ENCODE measurements around the gene SLC15A4. TPM values are rescaled to one million over a fixed set of nuclear protein-coding genes. Genes with fewer than 3 reads are reported as not detected.

The SLC15A4 gene
- total RNA-seq, 1 donor: 52.5 TPM

- Histone ChIP-seq H3K4me2 (ENCODE audit: insufficient read depth, low read length) (no peak overlapping the region), H3K27ac (ENCODE audit: low read depth, low read length) (no peak overlapping the region), H3K4me1 (ENCODE audit: insufficient read depth, low read length) (no peaks in the 10 kb centered on the region), H2AFZ (ENCODE audit: low read length) (no peak overlapping the region), H4K20me1 (ENCODE audit: insufficient read depth, low read length) (no peaks in the 10 kb centered on the region), H3K4me3 (ENCODE audit: insufficient read depth, low read length) (no peak overlapping the region), H3K27me3 (ENCODE audit: insufficient read depth, low read length) (no peaks in the 10 kb centered on the region), H3K9me3 (ENCODE audit: low read depth, low read length) (no peaks in the 10 kb centered on the region), H3K79me2 (ENCODE audit: insufficient read depth, low read length) (no peaks in the 10 kb centered on the region), H3K36me3 (ENCODE audit: insufficient read depth, low read length) (no peaks in the 10 kb centered on the region)
- no peak for DNase-seq (ENCODE audit: insufficient read length, low spot score, missing footprints)
- TF ChIP-seq CTCF (IDR thresholded peaks at IDR 0.05; ENCODE audit: extremely low read depth, low read depth, low read length): no peak
These were observed 56.2 kb downstream of the SLC15A4 start for GRCh38 chr12:128767518-128767917.

GRCh38 chr12:128766738-128767501 is 56.8 kb downstream of the SLC15A4 start:
- Histone ChIP-seq H3K36me3 (ENCODE audit: insufficient read depth, low read length) (no peaks in the 10 kb centered on the region), H3K4me3 (ENCODE audit: insufficient read depth, low read length) (no peak overlapping the region), H3K79me2 (ENCODE audit: insufficient read depth, low read length) (no peaks in the 10 kb centered on the region), H3K4me1 (ENCODE audit: insufficient read depth, low read length) (no peaks in the 10 kb centered on the region), H3K27me3 (ENCODE audit: insufficient read depth, low read length) (no peaks in the 10 kb centered on the region), H3K4me2 (ENCODE audit: insufficient read depth, low read length) (no peak overlapping the region), H3K9me3 (ENCODE audit: low read depth, low read length) (no peaks in the 10 kb centered on the region), H3K27ac (ENCODE audit: low read depth, low read length) (no peak overlapping the region), H2AFZ (ENCODE audit: low read length) (no peak overlapping the region), H4K20me1 (ENCODE audit: insufficient read depth, low read length) (no peaks in the 10 kb centered on the region)
- no peak for TF ChIP-seq CTCF (IDR thresholded peaks at IDR 0.05; ENCODE audit: extremely low read depth, low read depth, low read length)
- DNase-seq (ENCODE audit: insufficient read length, low spot score, missing footprints): no peak

GRCh38 chr12:128763395-128763794 is 60.4 kb downstream of the SLC15A4 start:
- Histone ChIP-seq H3K36me3 (ENCODE audit: insufficient read depth, low read length) (no peaks in the 10 kb centered on the region), H3K27me3 (ENCODE audit: insufficient read depth, low read length) (no peaks in the 10 kb centered on the region), H3K4me3 (ENCODE audit: insufficient read depth, low read length) (no peak overlapping the region), H3K9me3 (ENCODE audit: low read depth, low read length) (no peaks in the 10 kb centered on the region), H3K27ac (ENCODE audit: low read depth, low read length) (no peak overlapping the region), H2AFZ (ENCODE audit: low read length) (no peak overlapping the region), H3K4me2 (ENCODE audit: insufficient read depth, low read length) (no peak overlapping the region), H4K20me1 (ENCODE audit: insufficient read depth, low read length) (no peaks in the 10 kb centered on the region), H3K4me1 (ENCODE audit: insufficient read depth, low read length) (no peaks in the 10 kb centered on the region), H3K79me2 (ENCODE audit: insufficient read depth, low read length) (no peaks in the 10 kb centered on the region)
- DNase-seq (ENCODE audit: insufficient read length, low spot score, missing footprints): no peak
- no peak for TF ChIP-seq CTCF (IDR thresholded peaks at IDR 0.05; ENCODE audit: extremely low read depth, low read depth, low read length)

GRCh38 chr12:128761379-128761790 is 62.4 kb downstream of the SLC15A4 start:
- Histone ChIP-seq H3K4me1 (ENCODE audit: insufficient read depth, low read length) (no peaks in the 10 kb centered on the region), H3K79me2 (ENCODE audit: insufficient read depth, low read length) (no peaks in the 10 kb centered on the region), H3K4me3 (ENCODE audit: insufficient read depth, low read length) (no peak overlapping the region), H3K36me3 (ENCODE audit: insufficient read depth, low read length) (no peaks in the 10 kb centered on the region), H4K20me1 (ENCODE audit: insufficient read depth, low read length) (no peaks in the 10 kb centered on the region), H2AFZ (ENCODE audit: low read length) (no peak overlapping the region), H3K27ac (ENCODE audit: low read depth, low read length) (no peak overlapping the region), H3K27me3 (ENCODE audit: insufficient read depth, low read length) (no peaks in the 10 kb centered on the region), H3K9me3 (ENCODE audit: low read depth, low read length) (no peaks in the 10 kb centered on the region), H3K4me2 (ENCODE audit: insufficient read depth, low read length) (no peak overlapping the region)
- DNase-seq (ENCODE audit: insufficient read length, low spot score, missing footprints): no peak
- no peak for TF ChIP-seq CTCF (IDR thresholded peaks at IDR 0.05; ENCODE audit: extremely low read depth, low read depth, low read length)

All from osteoblast (primary cell).